Colonic mucosa (tissue), 4 donors: ENCODE results near the gene GPR152. TPM values are rescaled to one million over a fixed set of nuclear protein-coding genes. Genes with fewer than 3 reads are reported as not detected.

Source experiments
- DNase-seq: peaks from one replicate; pipeline ENCODE4 v3.0.0-alpha.2; 2020
- H3K27ac ChIP-seq: fragments of 200-600 bp; one replicate; pipeline ENCODE4 v1.8.0; 2021
- H3K27me3 ChIP-seq: fragments of 200-600 bp; one replicate; pipeline ENCODE4 v1.8.0; 2021
- H3K36me3 ChIP-seq: fragments of 200-600 bp; one replicate; pipeline ENCODE4 v1.8.0; 2021
- H3K4me1 ChIP-seq: fragments of 200-600 bp; one replicate; pipeline ENCODE4 v1.8.0; 2021; ENCODE audit warnings: mild to moderate bottlenecking
- H3K4me3 ChIP-seq: fragments of 200-600 bp; one replicate; pipeline ENCODE4 v1.8.0; 2021
- H3K9ac ChIP-seq, 2 donors: one replicate each; pipeline ENCODE4 v1.7.0; 2013; ENCODE audit warnings: control low read depth in 2 of 2, low read depth in 2 of 2, low read length in 2 of 2
- H3K9me3 ChIP-seq: fragments of 200-600 bp; one replicate; pipeline ENCODE4 v1.8.0; 2021
- CTCF ChIP-seq: fragments of 200-600 bp; IDR thresholded peaks from one replicate; pipeline ENCODE4 v1.8.0; 2022; ENCODE audit warnings: antibody characterized with exemption, mild to moderate bottlenecking
- intact Hi-C: fragments of 100-400 bp; cut with DNase I; formaldehyde crosslinking; loops from one replicate; pipeline ENCODE4 v1.14.1; 2022
- total RNA-seq, 2 donors: library from RNA; stranded (reverse); fragmentation: NEBNext Ultra II Directional in 1 of 2; extraction: Animal tissue kit (Norgen Biotek cat#: 25700) in 1 of 2; gene quantifications; one replicate each; pipeline ENCODE4 v1.2.1, GENCODE V29; 2021
- donor health status: healthy.
- donor health status: DM: no; HTN: no; CAD: no.
- donor health status: DM: no; HTN: no; CAD: no.

Gene GPR152
- total RNA-seq, 2 donors from 2014 or later: not detected

GRCh38 chr11:67472882-67473281 lies 20.4 kb upstream of the GPR152 start:
- Histone ChIP-seq H3K36me3 (no peaks in the 10 kb centered on the region), H3K9ac (no peak overlapping the region), H3K9me3 (no peaks in the 10 kb centered on the region), H3K27me3 (no peaks in the 10 kb centered on the region), H3K27ac (no peak overlapping the region), H3K4me3 (no peak overlapping the region), H3K4me1 (peaks cover 5% of the 10 kb centered on the region)
- no peak for TF ChIP-seq CTCF
- intact Hi-C loops: no loop called here
- no peak for DNase-seq

GRCh38 chr11:67470337-67471002 lies 17.9 kb upstream of the GPR152 start:
- Histone ChIP-seq H3K4me1 (peaks cover 10% of the 10 kb centered on the region), H3K27ac (no peak overlapping the region), H3K27me3 (no peaks in the 10 kb centered on the region), H3K9ac (no peak overlapping the region), H3K9me3 (no peaks in the 10 kb centered on the region), H3K4me3 (no peak overlapping the region), H3K36me3 (no peaks in the 10 kb centered on the region)
- no peak for DNase-seq
- TF ChIP-seq CTCF: no peak
- intact Hi-C loops: no loop called here

GRCh38 chr11:67469508-67469811 lies 16.9 kb upstream of the GPR152 start:
- H3K27me3 ChIP-seq: no peaks in the 10 kb centered on the region
- peak overlapping the region; percentile 90 for H3K27ac ChIP-seq
- intact Hi-C loops: no loop called here
- H3K9me3 ChIP-seq: no peaks in the 10 kb centered on the region
- no peak for DNase-seq
- TF ChIP-seq CTCF: peak; percentile 1
- peak overlapping the region; percentile 70 to 88 for H3K9ac ChIP-seq
- peaks cover 13% of the 10 kb centered on the region for H3K4me1 ChIP-seq
- peak overlapping the region; percentile 97 for H3K4me3 ChIP-seq
- no peaks in the 10 kb centered on the region for H3K36me3 ChIP-seq

GRCh38 chr11:67468759-67469507 lies 16.4 kb upstream of the GPR152 start, which contains the start of gene TMEM134:
TMEM134 (minus strand) TSS chr11:67469251; CDS start chr11:67469192, 59 bp downstream.
- intact Hi-C loops: no loop called here
- Histone ChIP-seq H3K4me1 (peaks cover 15% of the 10 kb centered on the region), H3K9ac (peak within 1 kb of the TSS; percentile 75 to 94), H3K9me3 (no peaks in the 10 kb centered on the region), H3K36me3 (no peaks in the 10 kb centered on the region), H3K27ac (peak within 1 kb of the TSS; percentile 90), H3K4me3 (peak within 1 kb of the TSS; percentile 97), H3K27me3 (no peaks in the 10 kb centered on the region)
- peak; percentile 92 for DNase-seq
- TF ChIP-seq CTCF: peak; percentile 26

GRCh38 chr11:67468456-67468758 lies 15.9 kb upstream of the GPR152 start:
- peak overlapping the region; percentile 97 for H3K4me3 ChIP-seq
- no peaks in the 10 kb centered on the region for H3K27me3 ChIP-seq
- H3K9ac ChIP-seq: peak overlapping the region; percentile 75 to 94
- no peak for DNase-seq
- intact Hi-C loops: no loop called here
- H3K9me3 ChIP-seq: no peaks in the 10 kb centered on the region
- H3K36me3 ChIP-seq: no peaks in the 10 kb centered on the region
- H3K4me1 ChIP-seq: peaks cover 18% of the 10 kb centered on the region
- no peak for TF ChIP-seq CTCF
- peak overlapping the region; percentile 90 for H3K27ac ChIP-seq
